ENCODE results near the gene PTBP1. TPM values are rescaled to one million over a fixed set of nuclear protein-coding genes. Genes with fewer than 3 reads are reported as not detected.

The PTBP1 gene
- total and polyA plus RNA-seq, 2 of the 13 experiments (the other 11 are each of a cell fraction or from before 2014, with no cell fraction given), result 195 to 288 TPM

GRCh38 chr19:796692-797527, at the start of gene PTBP1 (continued):
- TF ChIP-seq, protein P1, sequence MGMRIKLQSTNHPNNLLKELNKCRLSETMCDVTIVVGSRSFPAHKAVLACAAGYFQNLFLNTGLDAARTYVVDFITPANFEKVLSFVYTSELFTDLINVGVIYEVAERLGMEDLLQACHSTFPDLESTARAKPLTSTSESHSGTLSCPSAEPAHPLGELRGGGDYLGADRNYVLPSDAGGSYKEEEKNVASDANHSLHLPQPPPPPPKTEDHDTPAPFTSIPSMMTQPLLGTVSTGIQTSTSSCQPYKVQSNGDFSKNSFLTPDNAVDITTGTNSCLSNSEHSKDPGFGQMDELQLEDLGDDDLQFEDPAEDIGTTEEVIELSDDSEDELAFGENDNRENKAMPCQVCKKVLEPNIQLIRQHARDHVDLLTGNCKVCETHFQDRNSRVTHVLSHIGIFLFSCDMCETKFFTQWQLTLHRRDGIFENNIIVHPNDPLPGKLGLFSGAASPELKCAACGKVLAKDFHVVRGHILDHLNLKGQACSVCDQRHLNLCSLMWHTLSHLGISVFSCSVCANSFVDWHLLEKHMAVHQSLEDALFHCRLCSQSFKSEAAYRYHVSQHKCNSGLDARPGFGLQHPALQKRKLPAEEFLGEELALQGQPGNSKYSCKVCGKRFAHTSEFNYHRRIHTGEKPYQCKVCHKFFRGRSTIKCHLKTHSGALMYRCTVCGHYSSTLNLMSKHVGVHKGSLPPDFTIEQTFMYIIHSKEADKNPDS (CRISPR knock-in tag; IDR thresholded peaks at IDR 0.05), result no peak
- no peak for TF ChIP-seq CC2D1A (CRISPR knock-in tag; IDR thresholded peaks at IDR 0.05)
- TF ChIP-seq ZNF788 (CRISPR knock-in tag; IDR thresholded peaks at IDR 0.05; ENCODE audit: borderline replicate concordance), result peak; percentile 96; the same call in 1 of the 2 replicates
- TF ChIP-seq ZNF12 (CRISPR knock-in tag; IDR thresholded peaks at IDR 0.05), result no peak
- TF ChIP-seq TRIM22 (IDR thresholded peaks at IDR 0.05), result peak; percentile 96; the same call in 1 of the 2 replicates
- TF ChIP-seq SP4 (CRISPR knock-in tag; IDR thresholded peaks at IDR 0.05), result peak; percentile 95
- no peak for TF ChIP-seq ZNF790 (CRISPR knock-in tag; IDR thresholded peaks at IDR 0.05; ENCODE audit: borderline replicate concordance)
- 0 out of 2 replicates have a peak, but pooled peaks have one; percentile 50 for TF ChIP-seq ZNF276 (CRISPR knock-in tag; IDR thresholded peaks at IDR 0.05; ENCODE audit: low read depth)
- TF ChIP-seq, protein P2, sequence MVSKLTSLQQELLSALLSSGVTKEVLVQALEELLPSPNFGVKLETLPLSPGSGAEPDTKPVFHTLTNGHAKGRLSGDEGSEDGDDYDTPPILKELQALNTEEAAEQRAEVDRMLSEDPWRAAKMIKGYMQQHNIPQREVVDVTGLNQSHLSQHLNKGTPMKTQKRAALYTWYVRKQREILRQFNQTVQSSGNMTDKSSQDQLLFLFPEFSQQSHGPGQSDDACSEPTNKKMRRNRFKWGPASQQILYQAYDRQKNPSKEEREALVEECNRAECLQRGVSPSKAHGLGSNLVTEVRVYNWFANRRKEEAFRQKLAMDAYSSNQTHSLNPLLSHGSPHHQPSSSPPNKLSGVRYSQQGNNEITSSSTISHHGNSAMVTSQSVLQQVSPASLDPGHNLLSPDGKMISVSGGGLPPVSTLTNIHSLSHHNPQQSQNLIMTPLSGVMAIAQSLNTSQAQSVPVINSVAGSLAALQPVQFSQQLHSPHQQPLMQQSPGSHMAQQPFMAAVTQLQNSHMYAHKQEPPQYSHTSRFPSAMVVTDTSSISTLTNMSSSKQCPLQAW (CRISPR knock-in tag; IDR thresholded peaks at IDR 0.05), result no peak; the same call in 1 of the 2 replicates
- peak; percentile 89 to 94 for TF ChIP-seq POLR2A (IDR thresholded peaks at IDR 0.05; ENCODE audit: insufficient read depth in 1 of 2, low read depth in 2 of 2, low read length in 2 of 2)
- no peak for TF ChIP-seq ZFAT (CRISPR knock-in tag; conservative IDR thresholded peaks at IDR 0.05)
- no peak for TF ChIP-seq MZF1 (CRISPR knock-in tag; IDR thresholded peaks at IDR 0.05; ENCODE audit: borderline replicate concordance)
- TF ChIP-seq KLF12 (CRISPR knock-in tag; IDR thresholded peaks at IDR 0.05; ENCODE audit: borderline replicate concordance), result no peak; the same call in 1 of the 2 replicates
- TF ChIP-seq, protein P3, sequence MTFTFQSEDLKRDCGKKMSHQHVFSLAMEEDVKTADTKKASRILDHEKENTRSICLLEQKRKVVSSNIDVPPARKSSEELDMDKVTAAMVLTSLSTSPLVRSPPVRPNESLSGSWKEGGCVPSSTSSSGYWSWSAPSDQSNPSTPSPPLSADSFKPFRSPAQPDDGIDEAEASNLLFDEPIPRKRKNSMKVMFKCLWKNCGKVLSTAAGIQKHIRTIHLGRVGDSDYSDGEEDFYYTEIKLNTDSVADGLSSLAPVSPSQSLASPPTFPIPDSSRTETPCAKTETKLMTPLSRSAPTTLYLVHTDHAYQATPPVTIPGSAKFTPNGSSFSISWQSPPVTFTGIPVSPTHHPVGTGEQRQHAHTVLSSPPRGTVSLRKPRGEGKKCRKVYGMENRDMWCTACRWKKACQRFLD (CRISPR knock-in tag; IDR thresholded peaks at IDR 0.05; ENCODE audit: borderline replicate concordance), result no peak
- TF ChIP-seq BATF2 (CRISPR knock-in tag; IDR thresholded peaks at IDR 0.05), result peak; percentile 18; the same call in 1 of the 2 replicates
- TF ChIP-seq KDM5A (IDR thresholded peaks at IDR 0.05; ENCODE audit: borderline replicate concordance, low read length), result no peak; the same call in 1 of the 2 replicates
- no peak for TF ChIP-seq ZNF740 (CRISPR knock-in tag; IDR thresholded peaks at IDR 0.05)
- TF ChIP-seq SETDB1 (CRISPR knock-in tag; IDR thresholded peaks at IDR 0.05; ENCODE audit: borderline replicate concordance), result no peak
